Measurements from ENCODE around the gene PIAS1.
A peak's percentile ranks its signal among the peaks of the same experiment; 100 is the strongest.

Gene PIAS1

GRCh38 chr15:68055224-68055705, 1.1 kb downstream of the PIAS1 start:
- Histone ChIP-seq H3K27ac (replicated peaks) (peak overlapping the region; percentile 88), H3K27me3 (ENCODE audit: insufficient read depth, poor library complexity, severe bottlenecking) (no peaks in the 10 kb centered on the region), H3K4me3 (replicated peaks; ENCODE audit: insufficient read depth, low read length) (peak overlapping the region; percentile 90)
- peak in 1 of 2 experiments; percentile 37 for DNase-seq (ENCODE audit: low read depth in 1 of 2, low spot score in 1 of 2)
- TF ChIP-seq SPI1 (IDR thresholded peaks at IDR 0.05; ENCODE audit: borderline replicate concordance, low read depth) (no peak), REST (IDR thresholded peaks at IDR 0.05; ENCODE audit: insufficient replicate concordance, low read depth) (no peak), CTCF (IDR thresholded peaks at IDR 0.05; ENCODE audit: insufficient read depth, low read length) (no peak), GABPA (IDR thresholded peaks at IDR 0.05; ENCODE audit: low read depth) (no peak), POLR2AphosphoS5 (IDR thresholded peaks at IDR 0.05; ENCODE audit: low read depth) (no peak)

- Histone ChIP-seq H3K4me3 (replicated peaks; ENCODE audit: insufficient read depth, low read length) (peak overlapping the region; percentile 90), H3K27ac (replicated peaks) (peak overlapping the region; percentile 3; the same call in 1 of the 2 replicates), H3K27me3 (ENCODE audit: insufficient read depth, poor library complexity, severe bottlenecking) (no peaks in the 10 kb centered on the region)
- no peak for DNase-seq (ENCODE audit: low read depth in 1 of 2, low spot score in 1 of 2)
- no peak for TF ChIP-seq SPI1 (IDR thresholded peaks at IDR 0.05; ENCODE audit: borderline replicate concordance, low read depth)
- TF ChIP-seq REST (IDR thresholded peaks at IDR 0.05; ENCODE audit: insufficient replicate concordance, low read depth), result no peak
- no peak for TF ChIP-seq CTCF (IDR thresholded peaks at IDR 0.05; ENCODE audit: insufficient read depth, low read length)
- no peak for TF ChIP-seq POLR2AphosphoS5 (IDR thresholded peaks at IDR 0.05; ENCODE audit: low read depth)
- TF ChIP-seq GABPA (IDR thresholded peaks at IDR 0.05; ENCODE audit: low read depth), result no peak
These were observed 2.2 kb downstream of the PIAS1 start for GRCh38 chr15:68056097-68056865.

GRCh38 chr15:68057034-68057433, 2.9 kb downstream of the PIAS1 start:
- TF ChIP-seq POLR2AphosphoS5 (IDR thresholded peaks at IDR 0.05; ENCODE audit: low read depth) (no peak), CTCF (IDR thresholded peaks at IDR 0.05; ENCODE audit: insufficient read depth, low read length) (no peak), SPI1 (IDR thresholded peaks at IDR 0.05; ENCODE audit: borderline replicate concordance, low read depth) (no peak), REST (IDR thresholded peaks at IDR 0.05; ENCODE audit: insufficient replicate concordance, low read depth) (no peak), GABPA (IDR thresholded peaks at IDR 0.05; ENCODE audit: low read depth) (no peak)
- no peak overlapping the region for H3K4me3 ChIP-seq (replicated peaks; ENCODE audit: insufficient read depth, low read length)
- H3K27ac ChIP-seq (replicated peaks), result no peak overlapping the region
- DNase-seq (ENCODE audit: low read depth in 1 of 2, low spot score in 1 of 2), result no peak
- H3K27me3 ChIP-seq (ENCODE audit: insufficient read depth, poor library complexity, severe bottlenecking), result no peaks in the 10 kb centered on the region
